DMS79 (cell line): ENCODE data around the gene DESI1.
"Not testable (repeated sequence)": the region's sequence is repeated elsewhere in the genome, so short reads cannot be mapped to it uniquely, and the experiment has no call there.

Experiments used
- DNase-seq: peaks from one replicate; lab custom pipeline; 2025; lab: John Stamatoyannopoulos, UW

DESI1 gene

GRCh38 chr22:41620589-41621098 lies at the start of gene DESI1:
Gene DESI1 (minus strand): TSS chr22:41621043. CDS start chr22:41620839, 204 bp downstream.
- DNase-seq, result no peak

- DNase-seq, result no peak
Observed at GRCh38 chr22:41668971-41669911, 48.4 kb upstream of the DESI1 start.

- DNase-seq, result no peak
Observed at GRCh38 chr22:41664951-41665350, 44.1 kb upstream of the DESI1 start.

GRCh38 chr22:41664490-41664889 lies 43.6 kb upstream of the DESI1 start:
- no peak for DNase-seq

- not testable (repeated sequence) for DNase-seq
Observed at GRCh38 chr22:41663594-41663993, 42.8 kb upstream of the DESI1 start.

- DNase-seq, result no peak
Observed at GRCh38 chr22:41661713-41662112, 40.9 kb upstream of the DESI1 start.

GRCh38 chr22:41661088-41661487 lies 40.2 kb upstream of the DESI1 start:
- no peak for DNase-seq

GRCh38 chr22:41660416-41660815 lies 39.6 kb upstream of the DESI1 start:
- DNase-seq, result no peak

DNA sequence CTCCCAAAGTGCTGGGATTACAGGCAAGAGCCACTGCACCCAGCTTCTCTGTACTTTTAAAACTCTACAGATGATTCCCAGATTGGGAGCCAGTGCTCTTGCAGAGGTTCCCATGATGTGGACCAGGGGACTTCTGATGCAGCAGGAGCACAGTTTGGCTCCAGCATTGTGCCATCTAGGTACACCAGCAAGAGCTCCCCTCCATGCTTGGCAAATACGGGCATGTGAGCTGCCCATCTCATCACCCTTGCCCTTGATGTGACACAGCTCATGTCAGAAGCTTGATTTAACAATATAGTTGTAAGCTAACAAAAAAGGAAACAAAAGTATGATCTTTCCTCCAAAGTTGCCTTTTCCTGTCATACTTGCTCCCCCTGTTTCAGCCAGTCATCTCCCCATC lies 39.1 kb upstream of the DESI1 start:
- DNase-seq, result no peak

- no peak for DNase-seq
Observed at GRCh38 chr22:41658869-41659268, 38.0 kb upstream of the DESI1 start.

DNA sequence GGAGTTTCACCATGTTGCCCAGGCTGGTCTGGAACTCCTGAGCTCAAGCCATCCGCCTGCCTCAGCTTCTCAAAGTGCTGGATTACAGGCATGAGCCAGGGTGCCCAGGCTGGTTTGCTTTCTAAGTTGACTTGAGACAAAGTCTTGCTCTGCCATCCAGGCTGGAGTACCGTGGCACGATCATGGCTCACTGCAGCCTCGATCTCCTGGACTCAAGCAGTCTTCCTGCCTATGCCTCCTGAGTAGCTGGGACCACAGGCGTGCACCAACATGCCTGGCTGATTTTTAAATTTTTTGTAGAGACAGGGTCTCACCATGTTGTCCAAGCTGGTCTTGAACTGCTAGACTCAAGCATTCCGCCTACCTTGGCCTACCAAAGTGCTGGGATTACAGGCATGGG lies 36.9 kb upstream of the DESI1 start:
- no peak for DNase-seq

- no peak for DNase-seq
Observed at GRCh38 chr22:41656556-41656955, 35.7 kb upstream of the DESI1 start.

DNA sequence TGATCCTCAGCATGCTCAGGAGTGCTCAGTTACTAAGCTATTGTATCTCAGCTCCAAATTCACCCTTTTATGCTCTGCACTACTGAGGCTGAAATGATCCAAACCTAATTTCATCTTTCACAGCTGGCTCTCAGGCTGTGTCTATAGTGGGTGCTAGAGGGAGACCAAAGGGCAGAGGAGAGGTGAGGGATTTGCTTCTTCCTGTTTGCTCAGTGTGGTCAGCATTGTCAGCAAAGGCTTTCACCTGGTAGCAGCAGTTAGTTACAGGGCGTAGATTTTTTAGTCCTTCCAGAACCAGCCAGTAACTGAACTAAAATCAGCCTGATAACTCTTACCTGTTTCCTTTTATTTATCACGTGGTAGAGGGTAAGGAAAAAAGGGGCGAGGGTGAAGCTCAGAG lies 33.5 kb upstream of the DESI1 start:
- no peak for DNase-seq

DNA sequence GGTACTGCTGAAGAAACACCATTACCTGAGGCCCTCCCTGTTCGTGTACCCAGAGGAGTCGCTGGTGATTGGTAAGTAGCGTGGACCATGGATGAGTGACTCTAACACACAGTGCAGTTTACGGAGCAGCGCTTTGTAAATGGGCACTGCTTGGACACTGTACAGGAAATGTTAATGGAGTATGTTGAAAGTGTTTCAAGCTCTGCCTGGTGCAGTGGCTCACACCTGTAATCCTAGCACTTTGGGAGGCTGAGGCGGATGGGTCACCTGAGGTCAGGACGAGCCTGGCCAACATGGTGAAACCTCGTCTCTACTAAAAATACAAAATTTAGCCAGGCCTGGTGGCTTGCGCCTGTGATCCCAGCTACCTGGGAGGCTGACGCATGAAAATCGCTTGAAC lies 30.0 kb upstream of the DESI1 start:
- DNase-seq, result no peak

DNA sequence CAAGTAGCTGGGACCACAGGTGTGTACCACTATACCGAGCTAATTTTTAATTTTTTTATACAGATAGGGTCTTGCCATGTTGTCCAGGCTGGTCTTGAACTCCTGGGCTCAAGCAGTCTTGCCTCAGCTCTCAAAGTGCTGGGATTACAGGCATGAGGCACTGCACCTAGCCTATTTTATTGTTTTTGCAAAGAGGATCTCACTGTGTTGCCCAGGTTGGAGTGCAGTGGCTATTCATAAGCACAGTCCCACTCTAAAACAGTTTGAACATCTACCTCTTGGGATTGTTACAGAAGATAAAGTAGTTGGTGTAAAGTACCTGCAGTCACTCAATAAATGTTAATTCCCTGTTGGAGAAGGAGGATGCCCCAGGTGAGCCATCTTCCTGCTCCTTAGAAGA lies 29.4 kb upstream of the DESI1 start:
- DNase-seq, result no peak

- DNase-seq, result no peak
Observed at GRCh38 chr22:41648432-41648831, 27.6 kb upstream of the DESI1 start.

GRCh38 chr22:41647771-41648170 lies 26.9 kb upstream of the DESI1 start:
- no peak for DNase-seq

- no peak for DNase-seq
Observed at GRCh38 chr22:41642331-41643110, 21.7 kb upstream of the DESI1 start.

DNA sequence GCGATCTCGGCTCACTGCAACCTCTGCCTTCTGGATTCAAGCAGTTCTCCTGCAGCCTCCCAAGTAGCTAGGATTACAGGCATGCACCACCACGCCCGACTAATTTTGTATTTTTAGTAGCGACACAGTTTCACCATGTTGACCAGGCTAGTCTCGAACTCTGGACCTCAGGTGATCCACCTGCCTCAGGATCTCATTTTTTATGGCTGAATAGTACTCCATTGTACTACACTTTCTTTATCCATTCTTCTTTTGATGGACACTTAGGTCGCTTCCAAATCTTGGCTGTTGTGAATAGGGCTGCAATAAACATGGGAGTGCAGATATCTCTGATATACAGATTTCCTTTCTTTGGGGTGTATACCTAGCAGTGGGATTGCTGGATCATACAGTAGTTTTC lies 21.0 kb upstream of the DESI1 start:
- DNase-seq, result no peak

- no peak for DNase-seq
Observed at GRCh38 chr22:41638748-41639147, 17.9 kb upstream of the DESI1 start.

DNA sequence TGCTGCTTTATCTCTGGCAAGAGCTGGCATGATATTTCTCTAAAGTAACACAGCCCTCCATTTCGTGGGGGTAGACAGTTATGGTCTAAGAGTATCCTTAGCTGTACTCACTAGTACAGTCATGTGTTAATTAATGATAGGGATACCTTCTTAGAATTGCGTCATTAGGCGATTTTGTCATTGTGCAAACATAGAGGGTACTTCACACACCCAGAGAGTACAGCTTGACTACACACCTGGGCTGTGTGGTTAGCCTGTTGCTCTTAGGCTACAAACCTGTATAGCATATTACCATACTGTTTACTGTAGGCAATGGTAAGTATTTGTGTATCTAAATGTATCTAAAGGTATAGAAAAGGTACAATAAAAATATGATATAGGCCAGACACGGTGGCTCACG lies 17.3 kb upstream of the DESI1 start:
- DNase-seq, result no peak

DNA sequence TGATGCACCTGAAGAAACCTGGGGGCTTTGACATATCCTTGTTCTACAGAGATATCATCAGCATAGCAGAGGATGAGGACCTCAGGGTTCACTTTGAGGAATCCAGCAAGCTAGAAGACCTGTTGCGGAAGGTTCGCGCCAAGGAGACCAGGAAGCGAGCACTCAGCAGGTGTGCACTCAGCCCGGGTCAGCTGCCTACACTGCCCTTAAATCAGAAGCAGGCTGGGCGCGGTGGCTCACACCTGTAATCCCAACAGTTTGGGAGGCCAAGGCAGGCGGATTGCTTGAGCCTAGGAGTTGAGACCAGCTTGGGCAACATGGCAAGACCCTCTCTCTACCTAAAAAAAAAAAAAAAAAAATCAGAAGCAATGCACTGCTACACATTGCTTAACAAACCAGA lies 16.8 kb upstream of the DESI1 start:
- DNase-seq, result not testable (repeated sequence)

- no peak for DNase-seq
Observed at GRCh38 chr22:41636467-41636866, 15.6 kb upstream of the DESI1 start.
